GM19452 (cell line): ENCODE results near the gene CYBB.

Experiments
- ATAC-seq: cut with Tn5 transposase; IDR thresholded peaks from one replicate; pipeline ENCODE4 v1.9.1; 2021; ENCODE audit not compliant: unreplicated experiment

Gene CYBB

GRCh38 chrX:37834937-37835336 is 55.1 kb downstream of the CYBB start:
- ATAC-seq: no peak

DNA sequence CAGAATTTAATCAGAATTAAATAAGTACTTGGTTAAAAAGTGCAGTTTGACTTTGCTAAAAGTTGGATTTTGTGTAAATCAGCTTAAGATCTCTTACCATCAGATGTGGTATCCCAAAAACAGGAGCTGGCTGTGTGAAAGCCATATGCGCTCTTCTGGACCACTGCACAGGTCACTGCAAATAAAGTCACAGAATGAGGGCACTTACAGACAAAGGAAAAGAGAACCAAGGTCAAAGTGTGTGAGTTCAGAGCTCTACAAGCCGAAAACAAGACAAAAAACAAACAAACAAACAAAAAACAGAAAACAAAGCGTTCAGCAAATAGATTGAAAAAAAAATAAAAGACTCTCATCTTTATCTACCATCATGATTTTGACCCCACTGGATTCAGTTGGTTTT is 61.1 kb downstream of the CYBB start:
- ATAC-seq: no peak

DNA sequence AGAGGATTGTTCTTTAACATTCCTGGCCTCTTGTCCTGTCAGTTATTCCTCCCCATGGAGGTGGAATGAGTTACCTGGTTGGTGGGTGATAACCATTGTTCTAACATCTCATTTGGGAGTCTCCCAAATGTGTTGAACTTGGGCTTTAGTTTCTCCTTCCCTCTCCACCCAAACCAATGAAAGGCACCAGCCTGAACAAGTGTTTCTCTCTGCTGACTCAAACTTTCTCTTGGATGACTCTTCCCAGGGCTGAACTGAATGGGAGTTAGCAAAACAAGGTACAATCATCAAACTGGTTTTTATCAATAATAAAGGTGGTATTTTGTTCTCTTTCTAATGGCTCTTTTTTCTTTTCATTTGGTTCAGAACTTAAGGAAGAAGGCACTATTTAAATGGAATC is 64.8 kb downstream of the CYBB start:
- no peak for ATAC-seq

DNA sequence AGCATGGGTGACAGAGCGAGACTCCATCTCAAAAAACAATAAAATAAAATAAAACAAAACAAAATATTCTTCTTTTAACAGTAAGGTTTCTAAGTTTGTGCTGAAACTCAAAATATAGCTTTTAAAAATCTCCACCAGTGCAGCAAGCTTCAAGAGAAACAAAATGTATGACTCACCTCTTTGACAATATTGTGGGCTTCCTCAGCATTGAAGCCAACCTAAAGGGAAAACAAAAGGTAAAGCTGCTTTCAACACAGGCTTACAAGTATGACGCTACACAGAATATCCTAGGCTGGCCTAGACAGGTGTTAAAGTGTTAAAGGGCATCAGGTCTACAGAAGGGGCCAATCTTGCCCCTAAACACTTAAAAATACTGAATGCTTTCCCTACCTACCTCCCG is 66.3 kb downstream of the CYBB start:
- no peak for ATAC-seq

GRCh38 chrX:37846558-37846933 is 66.7 kb downstream of the CYBB start:
- ATAC-seq: no peak

- peak; percentile 100 for ATAC-seq
These were observed 67.3 kb downstream of the CYBB start, which contains the start of gene DYNLT3 for GRCh38 chrX:37846934-37847732. Gene DYNLT3 (minus strand): TSS chrX:37847571. CDS start chrX:37847510, 61 bp downstream.

- ATAC-seq: no peak
These were observed 67.9 kb downstream of the CYBB start for GRCh38 chrX:37847733-37848197.

DNA sequence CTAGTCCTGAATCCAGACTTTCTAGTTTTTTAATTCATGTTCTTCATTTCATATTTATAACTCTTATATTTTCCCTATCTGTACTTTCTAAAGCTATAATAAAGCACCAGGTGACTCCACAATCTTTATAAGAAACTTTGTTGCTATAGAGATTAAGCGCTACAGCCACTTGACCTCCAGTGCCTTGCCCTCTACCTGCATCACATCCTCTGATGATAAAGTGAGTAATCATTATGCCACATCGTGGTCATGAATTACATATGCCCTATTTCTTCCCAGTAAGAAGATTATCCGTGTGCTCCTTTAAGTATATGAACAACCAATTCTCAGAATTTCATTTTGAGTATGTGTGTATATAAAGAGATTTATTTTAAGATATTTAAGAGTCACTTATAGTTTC is 74.3 kb downstream of the CYBB start:
- no peak for ATAC-seq

GRCh38 chrX:37854748-37855147 is 74.9 kb downstream of the CYBB start:
- no peak for ATAC-seq

- ATAC-seq: no peak
These were observed 80.9 kb downstream of the CYBB start for GRCh38 chrX:37860721-37861120.

- ATAC-seq: no peak
These were observed 83.0 kb downstream of the CYBB start for GRCh38 chrX:37862851-37863250.
